HG03159 (cell line): ENCODE data around the gene MEGF11.

ENCODE experiments used
- ATAC-seq: cut with Tn5 transposase; IDR thresholded peaks from one replicate; pipeline ENCODE4 v1.9.1; 2021; ENCODE audit warnings: mild to moderate bottlenecking, moderate library complexity; ENCODE audit not compliant: unreplicated experiment

The MEGF11 gene

GRCh38 chr15:66123799-66124198, 129.8 kb downstream of the MEGF11 start:
- no peak for ATAC-seq

GRCh38 chr15:66120422-66120821, 133.1 kb downstream of the MEGF11 start:
- ATAC-seq, result no peak

GRCh38 chr15:66117841-66118240, 135.7 kb downstream of the MEGF11 start:
- ATAC-seq, result no peak

GRCh38 chr15:66115568-66116206, 137.9 kb downstream of the MEGF11 start:
- ATAC-seq, result no peak

GRCh38 chr15:66114863-66115425, 138.6 kb downstream of the MEGF11 start:
- no peak for ATAC-seq

- no peak for ATAC-seq
These were observed 141.2 kb downstream of the MEGF11 start for GRCh38 chr15:66112388-66112787.

GRCh38 chr15:66111363-66111762, 142.2 kb downstream of the MEGF11 start:
- ATAC-seq, result no peak

GRCh38 chr15:66110864-66111263, 142.7 kb downstream of the MEGF11 start:
- ATAC-seq, result no peak

GRCh38 chr15:66109826-66110225, 143.7 kb downstream of the MEGF11 start:
- ATAC-seq, result no peak

- ATAC-seq, result no peak
These were observed 144.9 kb downstream of the MEGF11 start for GRCh38 chr15:66108483-66109265.

GRCh38 chr15:66107070-66107469, 146.5 kb downstream of the MEGF11 start:
- ATAC-seq, result no peak

GRCh38 chr15:66105286-66106265, 148.0 kb downstream of the MEGF11 start:
- ATAC-seq, result no peak

GRCh38 chr15:66103293-66103590, 150.3 kb downstream of the MEGF11 start:
- no peak for ATAC-seq

- ATAC-seq, result no peak
These were observed 150.8 kb downstream of the MEGF11 start for GRCh38 chr15:66102563-66103292.

- no peak for ATAC-seq
These were observed 151.7 kb downstream of the MEGF11 start for GRCh38 chr15:66101715-66102395.

- no peak for ATAC-seq
These were observed 152.8 kb downstream of the MEGF11 start for GRCh38 chr15:66100761-66101160.

- ATAC-seq, result no peak
These were observed 153.4 kb downstream of the MEGF11 start for GRCh38 chr15:66099950-66100671.

- no peak for ATAC-seq
These were observed 155.6 kb downstream of the MEGF11 start for GRCh38 chr15:66098022-66098363.
